HL-60 (cell line): ENCODE data around the gene OR2S2.

Experiments
- DNase-seq, 2 experiments: peaks; one replicate each; pipeline ENCODE4 v3.0.0-alpha.2; 2010 to 2020; ENCODE audit warnings: low read depth in 1 of 2, low spot score in 1 of 2
- H3K27ac ChIP-seq: fragments of 250-450 bp; sonication (Bioruptor Pico); replicated peaks from 2 replicates; pipeline ENCODE4 v1.5.1; 2020; ENCODE audit warnings: mild to moderate bottlenecking, moderate library complexity
- H3K27me3 ChIP-seq: fragments of 250-450 bp; sonication (Bioruptor Pico); 2 replicates; pipeline ENCODE4 v1.5.1; 2021; ENCODE audit warnings: mild to moderate bottlenecking, moderate library complexity; ENCODE audit not compliant: insufficient read depth, poor library complexity, severe bottlenecking
- H3K4me3 ChIP-seq: replicated peaks from 2 replicates; pipeline ENCODE4 v1.5.1; 2011; ENCODE audit warnings: mild to moderate bottlenecking, control low read depth, low read length; ENCODE audit not compliant: insufficient read depth
- GABPA ChIP-seq: IDR thresholded peaks from 2 replicates; pipeline ENCODE4 v1.6.1; 2012; ENCODE audit warnings: low read depth
- POLR2AphosphoS5 ChIP-seq: IDR thresholded peaks from 2 replicates; pipeline ENCODE4 v1.6.1; 2012; ENCODE audit warnings: low read depth
- SPI1 ChIP-seq: IDR thresholded peaks from 2 replicates; pipeline ENCODE4 v1.6.1; 2012; ENCODE audit warnings: low read depth, mild to moderate bottlenecking, borderline replicate concordance
- TF ChIP-seq, protein P1 (sequence below): IDR thresholded peaks from one replicate; pipeline ENCODE4 v1.5.1; 2011; ENCODE audit warnings: low read length, control low read depth, inconsistent platforms; ENCODE audit not compliant: insufficient read depth
- TF ChIP-seq, protein P2 (sequence below): IDR thresholded peaks from 2 replicates; pipeline ENCODE4 v1.6.1; 2012; ENCODE audit warnings: low read depth; ENCODE audit not compliant: insufficient replicate concordance

OR2S2 gene

GRCh38 chr9:35919212-35920008 is 38.5 kb downstream of the OR2S2 start:
- Histone ChIP-seq H3K4me3 (no peak overlapping the region), H3K27me3 (no peaks in the 10 kb centered on the region), H3K27ac (no peak overlapping the region; the same call in 1 of the 2 replicates)
- DNase-seq, result no peak
- no peak for TF ChIP-seq SPI1
- TF ChIP-seq, protein P1, sequence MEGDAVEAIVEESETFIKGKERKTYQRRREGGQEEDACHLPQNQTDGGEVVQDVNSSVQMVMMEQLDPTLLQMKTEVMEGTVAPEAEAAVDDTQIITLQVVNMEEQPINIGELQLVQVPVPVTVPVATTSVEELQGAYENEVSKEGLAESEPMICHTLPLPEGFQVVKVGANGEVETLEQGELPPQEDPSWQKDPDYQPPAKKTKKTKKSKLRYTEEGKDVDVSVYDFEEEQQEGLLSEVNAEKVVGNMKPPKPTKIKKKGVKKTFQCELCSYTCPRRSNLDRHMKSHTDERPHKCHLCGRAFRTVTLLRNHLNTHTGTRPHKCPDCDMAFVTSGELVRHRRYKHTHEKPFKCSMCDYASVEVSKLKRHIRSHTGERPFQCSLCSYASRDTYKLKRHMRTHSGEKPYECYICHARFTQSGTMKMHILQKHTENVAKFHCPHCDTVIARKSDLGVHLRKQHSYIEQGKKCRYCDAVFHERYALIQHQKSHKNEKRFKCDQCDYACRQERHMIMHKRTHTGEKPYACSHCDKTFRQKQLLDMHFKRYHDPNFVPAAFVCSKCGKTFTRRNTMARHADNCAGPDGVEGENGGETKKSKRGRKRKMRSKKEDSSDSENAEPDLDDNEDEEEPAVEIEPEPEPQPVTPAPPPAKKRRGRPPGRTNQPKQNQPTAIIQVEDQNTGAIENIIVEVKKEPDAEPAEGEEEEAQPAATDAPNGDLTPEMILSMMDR, result no peak
- no peak for TF ChIP-seq GABPA
- TF ChIP-seq, protein P2, sequence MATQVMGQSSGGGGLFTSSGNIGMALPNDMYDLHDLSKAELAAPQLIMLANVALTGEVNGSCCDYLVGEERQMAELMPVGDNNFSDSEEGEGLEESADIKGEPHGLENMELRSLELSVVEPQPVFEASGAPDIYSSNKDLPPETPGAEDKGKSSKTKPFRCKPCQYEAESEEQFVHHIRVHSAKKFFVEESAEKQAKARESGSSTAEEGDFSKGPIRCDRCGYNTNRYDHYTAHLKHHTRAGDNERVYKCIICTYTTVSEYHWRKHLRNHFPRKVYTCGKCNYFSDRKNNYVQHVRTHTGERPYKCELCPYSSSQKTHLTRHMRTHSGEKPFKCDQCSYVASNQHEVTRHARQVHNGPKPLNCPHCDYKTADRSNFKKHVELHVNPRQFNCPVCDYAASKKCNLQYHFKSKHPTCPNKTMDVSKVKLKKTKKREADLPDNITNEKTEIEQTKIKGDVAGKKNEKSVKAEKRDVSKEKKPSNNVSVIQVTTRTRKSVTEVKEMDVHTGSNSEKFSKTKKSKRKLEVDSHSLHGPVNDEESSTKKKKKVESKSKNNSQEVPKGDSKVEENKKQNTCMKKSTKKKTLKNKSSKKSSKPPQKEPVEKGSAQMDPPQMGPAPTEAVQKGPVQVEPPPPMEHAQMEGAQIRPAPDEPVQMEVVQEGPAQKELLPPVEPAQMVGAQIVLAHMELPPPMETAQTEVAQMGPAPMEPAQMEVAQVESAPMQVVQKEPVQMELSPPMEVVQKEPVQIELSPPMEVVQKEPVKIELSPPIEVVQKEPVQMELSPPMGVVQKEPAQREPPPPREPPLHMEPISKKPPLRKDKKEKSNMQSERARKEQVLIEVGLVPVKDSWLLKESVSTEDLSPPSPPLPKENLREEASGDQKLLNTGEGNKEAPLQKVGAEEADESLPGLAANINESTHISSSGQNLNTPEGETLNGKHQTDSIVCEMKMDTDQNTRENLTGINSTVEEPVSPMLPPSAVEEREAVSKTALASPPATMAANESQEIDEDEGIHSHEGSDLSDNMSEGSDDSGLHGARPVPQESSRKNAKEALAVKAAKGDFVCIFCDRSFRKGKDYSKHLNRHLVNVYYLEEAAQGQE, result no peak
- TF ChIP-seq POLR2AphosphoS5, result no peak

DNA sequence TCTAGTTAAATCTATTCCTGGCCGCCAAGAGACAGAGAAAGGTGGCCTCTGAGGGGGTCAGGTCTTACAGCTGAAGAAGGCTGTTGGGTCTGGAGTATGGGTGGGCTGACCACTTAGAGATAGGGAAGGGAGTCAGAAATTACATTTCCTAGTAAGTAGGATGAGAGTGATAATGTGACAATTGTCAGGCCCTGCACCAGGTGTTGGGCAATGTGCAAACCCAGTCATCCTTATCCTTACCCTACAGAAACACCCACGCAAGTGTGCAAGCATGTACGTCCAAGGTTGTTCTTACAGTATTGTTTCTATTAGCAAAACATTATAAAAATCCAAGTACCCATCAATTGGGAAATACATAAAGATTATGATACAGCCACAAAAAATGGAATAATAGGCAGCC is 39.2 kb downstream of the OR2S2 start:
- TF ChIP-seq POLR2AphosphoS5, result no peak
- TF ChIP-seq, protein P2, result no peak
- TF ChIP-seq SPI1, result no peak
- no peak for TF ChIP-seq GABPA
- TF ChIP-seq, protein P1, result no peak
- no peak overlapping the region for H3K27ac ChIP-seq
- H3K27me3 ChIP-seq, result no peaks in the 10 kb centered on the region
- H3K4me3 ChIP-seq, result no peak overlapping the region
- no peak for DNase-seq

DNA sequence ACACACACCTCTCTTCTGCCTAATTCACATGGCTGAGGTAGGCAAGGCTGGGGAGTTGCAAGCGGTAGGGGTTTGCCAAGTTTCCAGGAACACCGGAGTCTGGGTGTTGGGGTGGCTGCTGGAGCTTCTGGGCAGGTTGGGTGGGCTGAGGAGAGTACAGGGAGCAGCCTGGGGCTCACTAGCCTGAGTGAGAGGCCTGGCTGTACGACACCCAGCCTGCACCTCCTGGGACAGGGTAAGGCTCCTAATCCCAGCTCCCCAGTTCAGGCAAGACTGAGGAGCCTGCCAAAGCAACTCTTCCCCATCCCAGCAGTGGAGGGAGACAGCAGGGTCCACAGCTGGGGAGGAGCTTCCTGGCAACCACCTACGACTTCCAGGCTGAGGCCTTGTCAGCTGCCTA is 40.7 kb downstream of the OR2S2 start:
- TF ChIP-seq, protein P1, result no peak
- TF ChIP-seq, protein P2, result no peak
- no peak for TF ChIP-seq POLR2AphosphoS5
- Histone ChIP-seq H3K27ac (no peak overlapping the region), H3K4me3 (no peak overlapping the region), H3K27me3 (no peaks in the 10 kb centered on the region)
- no peak for DNase-seq
